C4-2B (cell line): Measurements from ENCODE around the gene XXYLT1.

ENCODE experiments used
- ZFX ChIP-seq: fragments of 450-650 bp; IDR thresholded peaks from 2 replicates; pipeline ENCODE4 v1.6.1; 2017
- TF ChIP-seq, protein P1 (sequence below): fragments of 450-650 bp; conservative IDR thresholded peaks from 2 replicates; pipeline ENCODE4 v1.5.1; 2017; ENCODE audit warnings: mild to moderate bottlenecking

- TF ChIP-seq, protein P1, sequence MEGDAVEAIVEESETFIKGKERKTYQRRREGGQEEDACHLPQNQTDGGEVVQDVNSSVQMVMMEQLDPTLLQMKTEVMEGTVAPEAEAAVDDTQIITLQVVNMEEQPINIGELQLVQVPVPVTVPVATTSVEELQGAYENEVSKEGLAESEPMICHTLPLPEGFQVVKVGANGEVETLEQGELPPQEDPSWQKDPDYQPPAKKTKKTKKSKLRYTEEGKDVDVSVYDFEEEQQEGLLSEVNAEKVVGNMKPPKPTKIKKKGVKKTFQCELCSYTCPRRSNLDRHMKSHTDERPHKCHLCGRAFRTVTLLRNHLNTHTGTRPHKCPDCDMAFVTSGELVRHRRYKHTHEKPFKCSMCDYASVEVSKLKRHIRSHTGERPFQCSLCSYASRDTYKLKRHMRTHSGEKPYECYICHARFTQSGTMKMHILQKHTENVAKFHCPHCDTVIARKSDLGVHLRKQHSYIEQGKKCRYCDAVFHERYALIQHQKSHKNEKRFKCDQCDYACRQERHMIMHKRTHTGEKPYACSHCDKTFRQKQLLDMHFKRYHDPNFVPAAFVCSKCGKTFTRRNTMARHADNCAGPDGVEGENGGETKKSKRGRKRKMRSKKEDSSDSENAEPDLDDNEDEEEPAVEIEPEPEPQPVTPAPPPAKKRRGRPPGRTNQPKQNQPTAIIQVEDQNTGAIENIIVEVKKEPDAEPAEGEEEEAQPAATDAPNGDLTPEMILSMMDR, result no peak
- no peak for TF ChIP-seq ZFX
These were observed 2.2 kb downstream of the XXYLT1 start for GRCh38 chr3:195268576-195269309.
